ENCODE measurements around the gene FCF1. TPM values are rescaled to one million over a fixed set of nuclear protein-coding genes. Genes with fewer than 3 reads are reported as not detected.

Gene FCF1
- total RNA-seq, 1 experiment from 2014 or later: 24.9 TPM

GRCh38 chr14:74765721-74766120, 52.8 kb downstream of the FCF1 start:
- no peaks in the 10 kb centered on the region for H3K27me3 ChIP-seq (ENCODE audit: control insufficient read depth, insufficient read depth, low read length)
- no peak for DNase-seq
- H3K36me3 ChIP-seq (replicated peaks; ENCODE audit: control insufficient read depth, insufficient read depth, low read length): no peaks in the 10 kb centered on the region
- H3K4me3 ChIP-seq (ENCODE audit: insufficient read depth, low read depth, low read length): no peak overlapping the region

GRCh38 chr14:74771399-74771798, 58.5 kb downstream of the FCF1 start:
- no peak overlapping the region for H3K4me3 ChIP-seq (ENCODE audit: insufficient read depth, low read depth, low read length)
- no peaks in the 10 kb centered on the region for H3K27me3 ChIP-seq (ENCODE audit: control insufficient read depth, insufficient read depth, low read length)
- no peaks in the 10 kb centered on the region; the same call in 1 of the 2 replicates for H3K36me3 ChIP-seq (replicated peaks; ENCODE audit: control insufficient read depth, insufficient read depth, low read length)
- no peak for DNase-seq

GRCh38 chr14:74784634-74785033, 71.7 kb downstream of the FCF1 start:
- Histone ChIP-seq H3K4me3 (ENCODE audit: insufficient read depth, low read depth, low read length) (no peak overlapping the region), H3K36me3 (replicated peaks; ENCODE audit: control insufficient read depth, insufficient read depth, low read length) (peaks cover 22% of the 10 kb centered on the region), H3K27me3 (ENCODE audit: control insufficient read depth, insufficient read depth, low read length) (no peaks in the 10 kb centered on the region)
- DNase-seq: no peak

GRCh38 chr14:74785056-74785613, 72.2 kb downstream of the FCF1 start:
- peaks cover 22% of the 10 kb centered on the region for H3K36me3 ChIP-seq (replicated peaks; ENCODE audit: control insufficient read depth, insufficient read depth, low read length)
- DNase-seq: no peak
- H3K27me3 ChIP-seq (ENCODE audit: control insufficient read depth, insufficient read depth, low read length): no peaks in the 10 kb centered on the region
- no peak overlapping the region for H3K4me3 ChIP-seq (ENCODE audit: insufficient read depth, low read depth, low read length)

- no peak for DNase-seq
- Histone ChIP-seq H3K36me3 (replicated peaks; ENCODE audit: control insufficient read depth, insufficient read depth, low read length) (peaks cover 8% of the 10 kb centered on the region), H3K27me3 (ENCODE audit: control insufficient read depth, insufficient read depth, low read length) (no peaks in the 10 kb centered on the region), H3K4me3 (ENCODE audit: insufficient read depth, low read depth, low read length) (no peak overlapping the region)
These were observed 73.9 kb downstream of the FCF1 start for GRCh38 chr14:74786796-74787315.

Other genes starting within 250 kb of the FCF1 start
- 144 and 156 TPM in 2 replicates for gene NPC2, start 219.8 kb upstream of the FCF1 start, total RNA-seq (2014; rRNA removed; shearing (Covaris generic))
- 44.5 and 45.3 TPM in 2 replicates for gene ISCA2, start 219.4 kb upstream of the FCF1 start, total RNA-seq (2014; rRNA removed; shearing (Covaris generic))
- 1.3 and 2.0 TPM in 2 replicates for gene LTBP2, start 100.9 kb upstream of the FCF1 start, total RNA-seq (2014; rRNA removed; shearing (Covaris generic))
- 19.6 and 20.0 TPM in 2 replicates for gene AREL1, start 64 bp upstream of the FCF1 start, total RNA-seq (2014; rRNA removed; shearing (Covaris generic))
- 10.1 and 29.6 TPM in 2 replicates for gene YLPM1, start 50.2 kb downstream of the FCF1 start, total RNA-seq (2014; rRNA removed; shearing (Covaris generic))
- not detected in 2 replicates for gene PROX2, start 163.0 kb downstream of the FCF1 start, total RNA-seq (2014; rRNA removed; shearing (Covaris generic))
- gene DLST, start 168.8 kb downstream of the FCF1 start, total RNA-seq (2014; rRNA removed; shearing (Covaris generic)): 71.0 and 76.7 TPM in 2 replicates
- gene RPS6KL1, start 210.1 kb downstream of the FCF1 start, total RNA-seq (2014; rRNA removed; shearing (Covaris generic)): 5.4 and 12.4 TPM in 2 replicates
- gene PGF, start 242.5 kb downstream of the FCF1 start, total RNA-seq (2014; rRNA removed; shearing (Covaris generic)): 4.6 and 6.9 TPM in 2 replicates

Measured in H7 (cell line).